ENCODE measurements around the gene DNAJC27.

DNA sequence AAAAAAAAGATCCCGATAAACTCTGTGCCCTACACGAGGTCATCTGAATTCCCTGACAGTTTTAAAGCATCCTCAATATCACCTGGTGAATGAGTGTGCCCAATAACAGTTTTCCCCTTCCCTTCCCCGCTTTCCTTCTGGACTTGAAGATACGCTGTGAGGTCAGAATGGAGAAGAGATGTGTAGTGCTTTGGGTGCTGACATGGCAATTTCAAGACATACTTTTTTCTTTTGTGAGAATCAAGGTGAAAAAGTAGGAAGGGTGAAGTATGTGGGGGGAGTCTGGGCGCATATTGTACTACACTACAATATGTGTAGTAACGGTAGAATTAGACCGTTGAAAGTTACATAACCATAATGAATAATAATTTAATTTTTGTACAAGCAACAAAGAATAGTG is 21.7 kb downstream of the DNAJC27 start:
- TF ChIP-seq RAD21 (IDR thresholded peaks at IDR 0.05; ENCODE audit: low read depth): no peak
- TF ChIP-seq EGR1 (IDR thresholded peaks at IDR 0.05; ENCODE audit: low read depth): no peak
- TF ChIP-seq, protein P1, sequence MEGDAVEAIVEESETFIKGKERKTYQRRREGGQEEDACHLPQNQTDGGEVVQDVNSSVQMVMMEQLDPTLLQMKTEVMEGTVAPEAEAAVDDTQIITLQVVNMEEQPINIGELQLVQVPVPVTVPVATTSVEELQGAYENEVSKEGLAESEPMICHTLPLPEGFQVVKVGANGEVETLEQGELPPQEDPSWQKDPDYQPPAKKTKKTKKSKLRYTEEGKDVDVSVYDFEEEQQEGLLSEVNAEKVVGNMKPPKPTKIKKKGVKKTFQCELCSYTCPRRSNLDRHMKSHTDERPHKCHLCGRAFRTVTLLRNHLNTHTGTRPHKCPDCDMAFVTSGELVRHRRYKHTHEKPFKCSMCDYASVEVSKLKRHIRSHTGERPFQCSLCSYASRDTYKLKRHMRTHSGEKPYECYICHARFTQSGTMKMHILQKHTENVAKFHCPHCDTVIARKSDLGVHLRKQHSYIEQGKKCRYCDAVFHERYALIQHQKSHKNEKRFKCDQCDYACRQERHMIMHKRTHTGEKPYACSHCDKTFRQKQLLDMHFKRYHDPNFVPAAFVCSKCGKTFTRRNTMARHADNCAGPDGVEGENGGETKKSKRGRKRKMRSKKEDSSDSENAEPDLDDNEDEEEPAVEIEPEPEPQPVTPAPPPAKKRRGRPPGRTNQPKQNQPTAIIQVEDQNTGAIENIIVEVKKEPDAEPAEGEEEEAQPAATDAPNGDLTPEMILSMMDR (IDR thresholded peaks at IDR 0.05 in 2 of 3, conservative IDR thresholded peaks at IDR 0.05 in 1 of 3; ENCODE audit: borderline replicate concordance in 1 of 3, insufficient read depth in 1 of 3, low read depth in 2 of 3, low read length in 2 of 3): no peak
- no peak for TF ChIP-seq FOSL1 (IDR thresholded peaks at IDR 0.05; ENCODE audit: low read depth)

All from HCT116 (cell line).